DOHH2 (cell line): Measurements from ENCODE around the gene ABI3BP.

Experiments used
- H3F3A ChIP-seq: fragments of 200-600 bp; sonication (generic), shearing (Covaris generic); 2 replicates; pipeline ENCODE4 v1.6.0; 2016; ENCODE audit warnings: antibody characterized with exemption, mild to moderate bottlenecking; ENCODE audit not compliant: control insufficient read depth, insufficient read depth
- H3K27ac ChIP-seq: fragments of 200-600 bp; sonication (generic); 2 replicates; pipeline ENCODE4 v1.5.1; 2014; ENCODE audit warnings: low read depth, mild to moderate bottlenecking, low read length, moderate library complexity
- H3K27me3 ChIP-seq: fragments of 200-600 bp; sonication (generic); 2 replicates; pipeline ENCODE4 v1.6.1; 2014; ENCODE audit warnings: mild to moderate bottlenecking, low read length, mixed read lengths; ENCODE audit not compliant: control insufficient read depth
- H3K36me3 ChIP-seq: fragments of 200-600 bp; sonication (generic); 2 replicates; pipeline ENCODE4 v1.6.1; 2014; ENCODE audit warnings: mild to moderate bottlenecking, low read length, moderate library complexity, mixed read lengths; ENCODE audit not compliant: control insufficient read depth
- H3K4me1 ChIP-seq: fragments of 200-600 bp; sonication (generic); 2 replicates; pipeline ENCODE4 v1.6.1; 2014; ENCODE audit warnings: mild to moderate bottlenecking, low read length, mixed read lengths; ENCODE audit not compliant: control insufficient read depth
- H3K4me2 ChIP-seq: fragments of 200-600 bp; sonication (generic); 2 replicates; pipeline ENCODE4 v1.6.0; 2014; ENCODE audit warnings: mild to moderate bottlenecking, low read length, moderate library complexity
- H3K4me3 ChIP-seq: fragments of 200-600 bp; sonication (generic); 2 replicates; pipeline ENCODE4 v1.5.1; 2014; ENCODE audit warnings: mild to moderate bottlenecking, low read length, mixed read lengths
- H3K79me2 ChIP-seq: fragments of 200-600 bp; sonication (generic); 2 replicates; pipeline ENCODE4 v1.6.1; 2014; ENCODE audit warnings: mild to moderate bottlenecking, low read length, mixed read lengths; ENCODE audit not compliant: control insufficient read depth
- H3K9me2 ChIP-seq: fragments of 200-600 bp; sonication (generic); replicated peaks from 2 replicates; pipeline ENCODE4 v1.6.1; 2014; ENCODE audit warnings: mild to moderate bottlenecking, low read length, mixed read lengths; ENCODE audit not compliant: control insufficient read depth
- H3K9me3 ChIP-seq: fragments of 200-600 bp; sonication (generic); 2 replicates; pipeline ENCODE4 v1.6.1; 2014; ENCODE audit warnings: antibody characterized with exemption, low read length, mixed read lengths; ENCODE audit not compliant: control insufficient read depth, insufficient read depth
- H4K20me1 ChIP-seq: fragments of 200-600 bp; sonication (generic); 2 replicates; pipeline ENCODE4 v1.6.0; 2014; ENCODE audit warnings: low read depth, mild to moderate bottlenecking, antibody characterized with exemption, low read length, moderate library complexity; ENCODE audit not compliant: control insufficient read depth, insufficient read depth
- EZH2phosphoT487 ChIP-seq: fragments of 200-600 bp; sonication (generic); IDR thresholded peaks from 2 replicates; pipeline ENCODE4 v1.6.1; 2017; ENCODE audit warnings: borderline replicate concordance, mild to moderate bottlenecking, antibody characterized with exemption, low read length, moderate library complexity, mixed read lengths
- TF ChIP-seq, protein P1 (sequence below): fragments of 200-600 bp; sonication (generic); IDR thresholded peaks from one replicate; pipeline ENCODE4 v1.5.1; 2014; ENCODE audit warnings: antibody characterized with exemption, mild to moderate bottlenecking, low read depth, low read length; ENCODE audit not compliant: poor library complexity, severe bottlenecking

The ABI3BP gene

DNA sequence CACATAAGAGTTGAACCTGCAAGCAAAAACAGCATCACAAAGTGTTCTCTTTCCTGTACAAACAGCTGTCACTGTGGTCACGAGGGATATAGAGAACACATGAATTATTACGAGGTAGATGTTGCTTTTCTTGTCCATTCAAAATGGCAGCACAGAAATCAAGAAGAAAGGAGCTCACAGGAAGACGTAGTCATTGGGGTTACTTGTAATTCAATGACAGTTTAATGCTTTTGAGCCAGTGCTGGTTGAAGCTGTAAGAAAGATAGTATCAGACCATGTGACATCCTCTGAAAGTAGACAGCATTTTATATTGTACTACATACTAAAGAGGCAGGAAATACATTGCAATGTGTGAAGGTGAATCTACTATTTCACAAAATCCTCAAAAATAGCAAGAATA, 140.4 kb downstream of the ABI3BP start:
- no peak overlapping the region for H3K4me2 ChIP-seq
- no peaks in the 10 kb centered on the region for H3K36me3 ChIP-seq
- no peaks in the 10 kb centered on the region for H3K4me1 ChIP-seq
- no peaks in the 10 kb centered on the region; the same call in 1 of the 2 replicates for H3K9me3 ChIP-seq
- no peak overlapping the region for H3K4me3 ChIP-seq
- H4K20me1 ChIP-seq, result no peaks in the 10 kb centered on the region
- no peaks in the 10 kb centered on the region for H3F3A ChIP-seq
- H3K9me2 ChIP-seq, result no peaks in the 10 kb centered on the region
- H3K27me3 ChIP-seq, result no peaks in the 10 kb centered on the region
- no peak overlapping the region for H3K27ac ChIP-seq
- H3K79me2 ChIP-seq, result no peaks in the 10 kb centered on the region
- no peak for TF ChIP-seq EZH2phosphoT487
- TF ChIP-seq, protein P1, sequence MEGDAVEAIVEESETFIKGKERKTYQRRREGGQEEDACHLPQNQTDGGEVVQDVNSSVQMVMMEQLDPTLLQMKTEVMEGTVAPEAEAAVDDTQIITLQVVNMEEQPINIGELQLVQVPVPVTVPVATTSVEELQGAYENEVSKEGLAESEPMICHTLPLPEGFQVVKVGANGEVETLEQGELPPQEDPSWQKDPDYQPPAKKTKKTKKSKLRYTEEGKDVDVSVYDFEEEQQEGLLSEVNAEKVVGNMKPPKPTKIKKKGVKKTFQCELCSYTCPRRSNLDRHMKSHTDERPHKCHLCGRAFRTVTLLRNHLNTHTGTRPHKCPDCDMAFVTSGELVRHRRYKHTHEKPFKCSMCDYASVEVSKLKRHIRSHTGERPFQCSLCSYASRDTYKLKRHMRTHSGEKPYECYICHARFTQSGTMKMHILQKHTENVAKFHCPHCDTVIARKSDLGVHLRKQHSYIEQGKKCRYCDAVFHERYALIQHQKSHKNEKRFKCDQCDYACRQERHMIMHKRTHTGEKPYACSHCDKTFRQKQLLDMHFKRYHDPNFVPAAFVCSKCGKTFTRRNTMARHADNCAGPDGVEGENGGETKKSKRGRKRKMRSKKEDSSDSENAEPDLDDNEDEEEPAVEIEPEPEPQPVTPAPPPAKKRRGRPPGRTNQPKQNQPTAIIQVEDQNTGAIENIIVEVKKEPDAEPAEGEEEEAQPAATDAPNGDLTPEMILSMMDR, result no peak

- H3K4me2 ChIP-seq, result no peak overlapping the region
- H3K27ac ChIP-seq, result no peak overlapping the region
- H3K4me3 ChIP-seq, result no peak overlapping the region
- H3K36me3 ChIP-seq, result no peaks in the 10 kb centered on the region
- H3K27me3 ChIP-seq, result no peaks in the 10 kb centered on the region
- TF ChIP-seq, protein P1, result no peak
- TF ChIP-seq EZH2phosphoT487, result no peak
- no peaks in the 10 kb centered on the region for H3K9me2 ChIP-seq
- H3F3A ChIP-seq, result no peaks in the 10 kb centered on the region
- H4K20me1 ChIP-seq, result no peaks in the 10 kb centered on the region
- no peaks in the 10 kb centered on the region for H3K79me2 ChIP-seq
- no peaks in the 10 kb centered on the region; the same call in 1 of the 2 replicates for H3K9me3 ChIP-seq
- H3K4me1 ChIP-seq, result no peaks in the 10 kb centered on the region
Observed at GRCh38 chr3:100850701-100851100, 142.5 kb downstream of the ABI3BP start.

- Histone ChIP-seq H3K27me3 (no peaks in the 10 kb centered on the region), H3F3A (no peaks in the 10 kb centered on the region), H3K9me3 (no peaks in the 10 kb centered on the region; the same call in 1 of the 2 replicates), H3K4me1 (no peaks in the 10 kb centered on the region), H3K27ac (no peak overlapping the region), H3K4me2 (no peak overlapping the region), H4K20me1 (no peaks in the 10 kb centered on the region), H3K9me2 (no peaks in the 10 kb centered on the region), H3K4me3 (no peak overlapping the region), H3K36me3 (no peaks in the 10 kb centered on the region), H3K79me2 (no peaks in the 10 kb centered on the region)
- no peak for TF ChIP-seq EZH2phosphoT487
- TF ChIP-seq, protein P1, result no peak
Observed at GRCh38 chr3:100850156-100850555, 143.1 kb downstream of the ABI3BP start.
